Measurements from ENCODE around the gene PLEKHM3. TPM values are rescaled to one million over a fixed set of nuclear protein-coding genes. Genes with fewer than 3 reads are reported as not detected.

Gene PLEKHM3
- total RNA-seq, 2 donors from 2014 or later, result 8.8 to 9.2 TPM

- no peaks in the 10 kb centered on the region for H3K36me3 Mint-ChIP-seq (ENCODE audit: insufficient read depth in 2 of 2)
- H3K27me3 Mint-ChIP-seq (ENCODE audit: low read depth), result no peaks in the 10 kb centered on the region
- no peak overlapping the region for H3K27ac Mint-ChIP-seq
- DNase-seq (no peak), ATAC-seq (replicated peaks in 1 of 2) (no peak)
- H3K4me1 Mint-ChIP-seq (ENCODE audit: low read depth), result no peaks in the 10 kb centered on the region
- no peaks in the 10 kb centered on the region for H3K9me3 Mint-ChIP-seq
- H3K4me3 Mint-ChIP-seq, result no peak overlapping the region
Measured at GRCh38 chr2:207848545-207848928, 176.8 kb downstream of the PLEKHM3 start.

GRCh38 chr2:207847807-207848544, 177.4 kb downstream of the PLEKHM3 start:
- no peak for DNase-seq
- H3K4me3 Mint-ChIP-seq, result no peak overlapping the region
- no peaks in the 10 kb centered on the region for H3K36me3 Mint-ChIP-seq (ENCODE audit: insufficient read depth in 2 of 2)
- H3K4me1 Mint-ChIP-seq (ENCODE audit: low read depth), result no peaks in the 10 kb centered on the region
- peak overlapping the region; percentile 24 for H3K27ac Mint-ChIP-seq
- ATAC-seq (replicated peaks in 1 of 2), result no peak
- H3K27me3 Mint-ChIP-seq (ENCODE audit: low read depth), result no peaks in the 10 kb centered on the region
- no peaks in the 10 kb centered on the region for H3K9me3 Mint-ChIP-seq

DNA sequence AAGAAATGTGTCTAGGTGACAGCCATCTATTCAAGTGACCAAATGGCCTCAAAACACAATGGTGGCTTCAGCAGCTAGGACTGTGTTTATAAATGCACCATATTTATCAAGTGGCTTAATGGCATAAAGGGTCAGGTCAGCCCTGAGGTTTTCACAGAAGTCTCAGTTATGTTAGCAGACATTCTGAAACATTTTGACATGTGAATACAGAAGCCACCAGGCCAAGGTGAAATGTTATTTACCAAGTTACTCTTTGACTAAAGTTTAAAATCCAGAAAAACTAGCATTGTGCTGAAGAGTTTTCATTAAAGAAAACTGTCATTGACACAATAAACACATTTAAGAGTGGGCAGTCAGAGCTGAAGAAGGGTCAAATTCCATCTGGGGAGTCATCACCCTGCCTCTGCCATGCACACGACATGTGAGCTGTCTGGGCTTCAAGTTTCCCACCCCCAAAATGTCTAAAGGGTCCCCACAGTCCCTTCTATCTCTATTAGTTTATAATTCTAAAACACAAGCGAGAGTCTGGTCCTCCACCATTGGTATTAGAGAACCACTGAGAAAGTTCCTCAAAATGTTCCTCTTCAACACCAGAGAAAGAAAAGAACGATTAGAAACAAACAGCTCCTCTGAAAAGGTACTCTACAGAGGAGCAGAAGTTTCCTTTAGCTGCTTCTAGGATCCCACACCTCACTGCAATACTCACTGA, 178.1 kb downstream of the PLEKHM3 start:
- no peaks in the 10 kb centered on the region for H3K36me3 Mint-ChIP-seq (ENCODE audit: insufficient read depth in 2 of 2)
- ATAC-seq (replicated peaks in 1 of 2) (no peak), DNase-seq (no peak)
- H3K4me1 Mint-ChIP-seq (ENCODE audit: low read depth), result no peaks in the 10 kb centered on the region
- no peaks in the 10 kb centered on the region for H3K9me3 Mint-ChIP-seq
- H3K27me3 Mint-ChIP-seq (ENCODE audit: low read depth), result no peaks in the 10 kb centered on the region
- H3K27ac Mint-ChIP-seq, result peak overlapping the region; percentile 24
- no peak overlapping the region for H3K4me3 Mint-ChIP-seq

DNA sequence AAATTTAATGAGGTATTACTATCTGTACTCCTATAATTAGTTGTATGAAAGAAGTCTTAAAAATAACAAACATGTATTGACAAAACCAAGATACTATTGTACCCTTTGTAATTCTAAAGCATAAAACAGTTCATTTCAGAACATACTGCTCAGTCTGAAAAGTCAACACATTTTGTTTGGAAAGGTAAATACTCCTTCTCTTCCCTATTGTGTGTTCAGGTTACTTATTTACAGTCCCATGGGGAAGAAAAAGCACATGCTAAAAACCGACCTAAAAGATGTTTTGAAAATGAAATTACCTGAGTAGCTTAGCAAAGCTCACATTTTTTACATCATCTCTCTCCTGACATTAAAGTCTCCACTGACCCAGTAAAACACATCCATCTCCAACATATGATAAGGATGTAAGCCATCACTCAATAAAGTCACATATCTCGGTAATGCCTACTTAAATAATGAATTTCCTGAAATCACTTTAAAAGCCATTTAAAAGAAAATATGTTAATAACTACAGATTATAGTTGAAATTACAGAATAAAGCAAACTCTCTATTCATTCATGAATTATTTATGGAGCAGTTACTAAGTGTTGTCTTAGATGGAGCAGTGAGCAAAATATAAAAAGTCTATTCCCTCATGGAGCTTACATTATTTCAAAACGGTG, 180.0 kb downstream of the PLEKHM3 start:
- H3K4me1 Mint-ChIP-seq (ENCODE audit: low read depth), result no peaks in the 10 kb centered on the region
- ATAC-seq (replicated peaks in 1 of 2), result no peak
- H3K9me3 Mint-ChIP-seq, result no peaks in the 10 kb centered on the region
- no peaks in the 10 kb centered on the region for H3K27me3 Mint-ChIP-seq (ENCODE audit: low read depth)
- H3K4me3 Mint-ChIP-seq, result no peak overlapping the region
- no peak for DNase-seq
- H3K36me3 Mint-ChIP-seq (ENCODE audit: insufficient read depth in 2 of 2), result no peaks in the 10 kb centered on the region
- no peak overlapping the region for H3K27ac Mint-ChIP-seq

- Mint-ChIP-seq H3K27me3 (ENCODE audit: low read depth) (no peaks in the 10 kb centered on the region), H3K9me3 (no peaks in the 10 kb centered on the region), H3K4me1 (ENCODE audit: low read depth) (no peaks in the 10 kb centered on the region), H3K27ac (no peak overlapping the region), H3K4me3 (no peak overlapping the region), H3K36me3 (ENCODE audit: insufficient read depth in 2 of 2) (no peaks in the 10 kb centered on the region)
- ATAC-seq (replicated peaks in 1 of 2) (no peak), DNase-seq (no peak)
Measured at GRCh38 chr2:207844648-207845047, 180.7 kb downstream of the PLEKHM3 start.

DNA sequence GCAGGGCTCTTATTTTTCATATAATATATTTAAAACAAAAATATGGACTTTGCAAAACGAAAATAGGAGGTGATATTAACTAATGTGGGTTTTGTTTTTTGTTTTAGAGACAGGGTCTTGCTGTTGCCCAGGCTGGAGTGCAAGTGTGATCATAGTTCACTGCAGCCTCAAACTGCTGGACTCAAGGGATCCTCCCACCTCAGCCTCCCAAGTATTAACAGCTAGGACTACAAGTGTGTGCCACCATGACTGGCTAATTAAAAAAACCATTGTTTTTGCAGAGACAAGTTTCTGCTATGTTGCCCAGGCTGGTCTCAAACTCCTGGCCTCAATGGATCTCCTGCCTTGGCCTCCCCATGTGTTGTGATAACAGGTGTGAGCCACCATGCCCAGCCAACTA, 185.2 kb downstream of the PLEKHM3 start:
- DNase-seq, result no peak
- H3K9me3 Mint-ChIP-seq, result no peaks in the 10 kb centered on the region
- H3K4me1 Mint-ChIP-seq (ENCODE audit: low read depth), result no peaks in the 10 kb centered on the region
- no peak overlapping the region for H3K27ac Mint-ChIP-seq
- ATAC-seq (replicated peaks in 1 of 2), result no peak
- H3K27me3 Mint-ChIP-seq (ENCODE audit: low read depth), result no peaks in the 10 kb centered on the region
- H3K36me3 Mint-ChIP-seq (ENCODE audit: insufficient read depth in 2 of 2), result no peaks in the 10 kb centered on the region
- no peak overlapping the region for H3K4me3 Mint-ChIP-seq

GRCh38 chr2:207839575-207839974, 185.8 kb downstream of the PLEKHM3 start:
- H3K4me3 Mint-ChIP-seq, result no peak overlapping the region
- H3K27ac Mint-ChIP-seq, result no peak overlapping the region
- ATAC-seq (replicated peaks in 1 of 2), result no peak
- no peaks in the 10 kb centered on the region for H3K9me3 Mint-ChIP-seq
- DNase-seq, result no peak
- H3K27me3 Mint-ChIP-seq (ENCODE audit: low read depth), result no peaks in the 10 kb centered on the region
- H3K4me1 Mint-ChIP-seq (ENCODE audit: low read depth), result no peaks in the 10 kb centered on the region
- H3K36me3 Mint-ChIP-seq (ENCODE audit: insufficient read depth in 2 of 2), result no peaks in the 10 kb centered on the region

GRCh38 chr2:207839028-207839427, 186.3 kb downstream of the PLEKHM3 start:
- no peak overlapping the region for H3K27ac Mint-ChIP-seq
- DNase-seq, result no peak

GRCh38 chr2:207836521-207837133, 188.7 kb downstream of the PLEKHM3 start:
- DNase-seq (no peak), ATAC-seq (replicated peaks in 1 of 2) (no peak)
- H3K36me3 Mint-ChIP-seq (ENCODE audit: insufficient read depth in 2 of 2), result no peaks in the 10 kb centered on the region
- H3K27me3 Mint-ChIP-seq (ENCODE audit: low read depth), result no peaks in the 10 kb centered on the region
- H3K4me1 Mint-ChIP-seq (ENCODE audit: low read depth), result peaks cover 13% of the 10 kb centered on the region
- H3K4me3 Mint-ChIP-seq, result no peak overlapping the region
- H3K9me3 Mint-ChIP-seq, result no peaks in the 10 kb centered on the region
- no peak overlapping the region for H3K27ac Mint-ChIP-seq

More at GRCh38 chr2:207839028-207839427, 186.3 kb downstream of the PLEKHM3 start:
- no peak for ATAC-seq (replicated peaks in 1 of 2)
- Mint-ChIP-seq H3K4me1 (ENCODE audit: low read depth) (no peaks in the 10 kb centered on the region), H3K4me3 (no peak overlapping the region), H3K27me3 (ENCODE audit: low read depth) (no peaks in the 10 kb centered on the region), H3K9me3 (no peaks in the 10 kb centered on the region), H3K36me3 (ENCODE audit: insufficient read depth in 2 of 2) (no peaks in the 10 kb centered on the region)

- ATAC-seq (replicated peaks in 1 of 2) (no peak), DNase-seq (no peak)
- Mint-ChIP-seq H3K4me3 (no peak overlapping the region), H3K9me3 (no peaks in the 10 kb centered on the region), H3K27me3 (ENCODE audit: low read depth) (no peaks in the 10 kb centered on the region), H3K4me1 (ENCODE audit: low read depth) (peaks cover 13% of the 10 kb centered on the region), H3K27ac (no peak overlapping the region), H3K36me3 (ENCODE audit: insufficient read depth in 2 of 2) (no peaks in the 10 kb centered on the region)
Measured at GRCh38 chr2:207835805-207836204, 189.5 kb downstream of the PLEKHM3 start.

- ATAC-seq (replicated peaks in 1 of 2), result peak; percentile 86 to 91
- peak overlapping the region; percentile 86 for H3K27ac Mint-ChIP-seq
- peaks cover 32% of the 10 kb centered on the region for H3K4me1 Mint-ChIP-seq (ENCODE audit: low read depth)
Measured at GRCh38 chr2:207833251-207833751, 192.0 kb downstream of the PLEKHM3 start.

GRCh38 chr2:207831584-207832248, 193.6 kb downstream of the PLEKHM3 start:
- no peak for ATAC-seq (replicated peaks in 1 of 2)
- Mint-ChIP-seq H3K4me1 (ENCODE audit: low read depth) (peaks cover 33% of the 10 kb centered on the region), H3K27ac (no peak overlapping the region), H3K4me3 (no peak overlapping the region), H3K36me3 (ENCODE audit: insufficient read depth in 2 of 2) (no peaks in the 10 kb centered on the region), H3K9me3 (no peaks in the 10 kb centered on the region), H3K27me3 (ENCODE audit: low read depth) (no peaks in the 10 kb centered on the region)
- DNase-seq, result no peak

More at GRCh38 chr2:207833251-207833751, 192.0 kb downstream of the PLEKHM3 start:
- no peaks in the 10 kb centered on the region for H3K27me3 Mint-ChIP-seq (ENCODE audit: low read depth)
- peak overlapping the region in 1 of 2 donors; percentile 64 for H3K4me3 Mint-ChIP-seq
- DNase-seq, result peak; percentile 12 to 16
- no peaks in the 10 kb centered on the region for H3K9me3 Mint-ChIP-seq
- no peaks in the 10 kb centered on the region for H3K36me3 Mint-ChIP-seq (ENCODE audit: insufficient read depth in 2 of 2)

All from activated T-cell treated with anti-CD3 and anti-CD28 coated beads, Interleukin-2, amount 50 U/mL, for 72 hours (primary cell).